IMR-90 (cell line): ENCODE measurements around the gene TMTC1. TPM values are rescaled to one million over a fixed set of nuclear protein-coding genes. Genes with fewer than 3 reads are reported as not detected.

Experiments used
- ATAC-seq: fragments of 200-7000 bp; cut with Tn5 transposase; 2 replicates; pipeline ENCODE4 v1.9.1; 2020; ENCODE audit warnings: low read depth, mild to moderate bottlenecking, moderate library complexity
- BruUV-seq: library from RNA; stranded (reverse); fragments of 400-500 nt; replicated peaks from 2 replicates; lab custom pipeline; 2021; lab: Mats Ljungman, UMichigan
- CTCF ChIA-PET: fragments of 300-600 bp; formaldehyde crosslinking; extraction: SDS; loops from one replicate; lab custom pipeline; 2021; ENCODE audit warnings: antibody characterized with exemption; lab: Yijun Ruan, JAX
- POLR2A ChIA-PET: fragments of 300-600 bp; sonication (Branson Sonifier 250); formaldehyde crosslinking; loops from one replicate; lab custom pipeline; 2022; ENCODE audit warnings: antibody characterized with exemption; ENCODE audit not compliant: unreplicated experiment; lab: Charles Lee
- DNase-seq: peaks from one replicate; pipeline ENCODE4 v3.0.0; 2013
- H2AFZ ChIP-seq: replicated peaks from 2 replicates; pipeline ENCODE3; 2013; ENCODE audit warnings: low read length, mild to moderate bottlenecking; ENCODE audit not compliant: poor library complexity
- H2AK5ac ChIP-seq: 2 replicates; pipeline ENCODE4 v1.6.1; 2013; ENCODE audit warnings: low read depth, low read length, inconsistent platforms
- H2AK9ac ChIP-seq: replicated peaks from 2 replicates; pipeline ENCODE3; 2013; ENCODE audit warnings: mild to moderate bottlenecking, low read depth, low read length, moderate library complexity; ENCODE audit not compliant: poor library complexity
- H2BK120ac ChIP-seq: 2 replicates; pipeline ENCODE4 v1.6.1; 2013; ENCODE audit warnings: low read depth, low read length, inconsistent platforms
- H2BK15ac ChIP-seq: 3 replicates; pipeline ENCODE4 v1.6.1; 2013; ENCODE audit warnings: low read depth, low read length, inconsistent platforms
- H2BK20ac ChIP-seq: 2 replicates; pipeline ENCODE4 v1.6.1; 2013; ENCODE audit warnings: low read depth, mild to moderate bottlenecking, inconsistent platforms, low read length, moderate library complexity
- H2BK5ac ChIP-seq: 2 replicates; pipeline ENCODE4 v1.6.1; 2013; ENCODE audit warnings: mild to moderate bottlenecking, low read depth, low read length, inconsistent platforms; ENCODE audit not compliant: poor library complexity, severe bottlenecking
- H3K14ac ChIP-seq: replicated peaks from 2 replicates; pipeline ENCODE4 v1.6.1; 2013; ENCODE audit warnings: low read depth, low read length, inconsistent platforms
- H3K18ac ChIP-seq: 2 replicates; pipeline ENCODE4 v1.6.1; 2013; ENCODE audit warnings: low read depth, low read length, control low read depth
- H3K23ac ChIP-seq: 2 replicates; pipeline ENCODE4 v1.6.1; 2013; ENCODE audit warnings: low read depth, low read length, inconsistent platforms
- H3K27ac ChIP-seq: 2 replicates; pipeline ENCODE4 v1.5.1; 2013; ENCODE audit warnings: mild to moderate bottlenecking, control low read depth, low read length; ENCODE audit not compliant: insufficient read depth
- H3K27me3 ChIP-seq: 2 replicates; pipeline ENCODE4 v1.6.1; 2013; ENCODE audit warnings: low read length; ENCODE audit not compliant: control insufficient read depth, insufficient read depth
- H3K36me3 ChIP-seq: 2 replicates; pipeline ENCODE4 v1.6.1; 2013; ENCODE audit warnings: low read length, mixed read lengths; ENCODE audit not compliant: control insufficient read depth, insufficient read depth
- H3K4ac ChIP-seq: 2 replicates; pipeline ENCODE4 v1.6.1; 2013; ENCODE audit warnings: low read depth, low read length, inconsistent platforms
- H3K4me1 ChIP-seq: 2 replicates; pipeline ENCODE4 v1.6.1; 2013; ENCODE audit warnings: low read length, mixed read lengths; ENCODE audit not compliant: control insufficient read depth, insufficient read depth
- H3K4me2 ChIP-seq: 2 replicates; pipeline ENCODE4 v1.6.1; 2013; ENCODE audit warnings: low read depth, mild to moderate bottlenecking, control low read depth, low read length, moderate library complexity
- H3K4me3 ChIP-seq: 2 replicates; pipeline ENCODE4 v1.5.1; 2013; ENCODE audit warnings: low read depth, mild to moderate bottlenecking, control low read depth, low read length, moderate library complexity; ENCODE audit not compliant: insufficient read depth
- H3K56ac ChIP-seq: 2 replicates; pipeline ENCODE4 v1.6.1; 2013; ENCODE audit warnings: low read length, inconsistent platforms; ENCODE audit not compliant: insufficient read depth; ENCODE audit errors: extremely low read depth
- H3K79me1 ChIP-seq, 2 experiments: 2 replicates each; pipeline ENCODE4 v1.6.1; 2013; ENCODE audit warnings: low read length in 2 of 2, inconsistent platforms in 1 of 2, low read depth in 1 of 2
- H3K9ac ChIP-seq: 2 replicates; pipeline ENCODE4 v1.6.1; 2013; ENCODE audit warnings: low read depth, low read length, control low read depth
- H3K9me1 ChIP-seq: 2 replicates; pipeline ENCODE4 v1.6.1; 2013; ENCODE audit warnings: low read length, inconsistent platforms; ENCODE audit not compliant: insufficient read depth
- H3K9me3 ChIP-seq: 2 replicates; pipeline ENCODE4 v1.6.1; 2013; ENCODE audit warnings: low read length; ENCODE audit not compliant: control insufficient read depth, insufficient read depth
- H4K20me1 ChIP-seq: 2 replicates; pipeline ENCODE4 v1.6.1; 2013; ENCODE audit warnings: low read length, inconsistent platforms; ENCODE audit not compliant: insufficient read depth
- H4K5ac ChIP-seq: 2 replicates; pipeline ENCODE4 v1.6.1; 2013; ENCODE audit warnings: mild to moderate bottlenecking, low read depth, low read length, control low read depth
- H4K8ac ChIP-seq, 2 experiments: 2 replicates each; pipeline ENCODE4 v1.6.1; 2013; ENCODE audit warnings: low read depth in 2 of 2, low read length in 2 of 2, control low read depth in 1 of 2, inconsistent platforms in 1 of 2
- H4K91ac ChIP-seq: 2 replicates; pipeline ENCODE4 v1.6.1; 2013; ENCODE audit warnings: low read depth, low read length, inconsistent platforms; ENCODE audit not compliant: insufficient read depth
- BHLHE40 ChIP-seq: fragments of 150-350 bp; IDR thresholded peaks from 2 replicates; pipeline ENCODE4 v1.6.1; 2016; ENCODE audit warnings: mild to moderate bottlenecking, low read depth, low read length
- CEBPB ChIP-seq: IDR thresholded peaks from 2 replicates; pipeline ENCODE4 v1.6.1; 2012; ENCODE audit warnings: low read depth, low read length, improper control_type of control experiment
- CHD1 ChIP-seq: IDR thresholded peaks from 2 replicates; pipeline ENCODE4 v1.6.1; 2012; ENCODE audit warnings: low read depth, low read length, improper control_type of control experiment
- CTCF ChIP-seq: conservative IDR thresholded peaks from 2 replicates; pipeline ENCODE4 v1.5.1; 2012; ENCODE audit warnings: mild to moderate bottlenecking, low read depth, low read length, improper control_type of control experiment
- MXI1 ChIP-seq: IDR thresholded peaks from 2 replicates; pipeline ENCODE4 v1.6.1; 2012; ENCODE audit warnings: low read depth, mild to moderate bottlenecking, low read length, moderate library complexity, borderline replicate concordance
- NFE2L2 ChIP-seq: fragments of 150-350 bp; IDR thresholded peaks from 2 replicates; pipeline ENCODE4 v1.6.1; 2016; ENCODE audit warnings: low read depth, mild to moderate bottlenecking, low read length
- POLR2A ChIP-seq: IDR thresholded peaks from 2 replicates; pipeline ENCODE4 v1.6.1; 2012; ENCODE audit warnings: mild to moderate bottlenecking, low read depth, low read length
- RCOR1 ChIP-seq: IDR thresholded peaks from 2 replicates; pipeline ENCODE4 v1.6.1; 2012; ENCODE audit warnings: mild to moderate bottlenecking, low read length, improper control_type of control experiment; ENCODE audit not compliant: insufficient replicate concordance
- SMC3 ChIP-seq: fragments of 150-350 bp; IDR thresholded peaks from 2 replicates; pipeline ENCODE4 v1.6.1; 2016; ENCODE audit warnings: low read depth, mild to moderate bottlenecking, antibody characterized with exemption, low read length, moderate library complexity
- WGBS, 2 experiments: methylation state at CpG; one replicate each; pipeline versions ENCODE4 v1.1.5 to v1.1.7; 2013; ENCODE audit warnings: missing lambda C conversion rate in 2 of 2; ENCODE audit not compliant: insufficient read length in 1 of 2; ENCODE audit errors: extremely low coverage in 2 of 2; 5-methylcytosine and 5-hydroxymethylcytosine counted together
- dilution Hi-C: fragments of 300-500 bp; cut with HindIII; formaldehyde crosslinking; loops from one replicate; pipeline ENCODE4 v1.14.3; 2018; ENCODE audit warnings: low sequenced_read_pairs; ENCODE audit not compliant: unreplicated experiment
- in situ Hi-C: fragments of 300-500 bp; cut with MboI; formaldehyde crosslinking; loops from 3 replicates; pipeline ENCODE4 v1.14.3; 2019; ENCODE audit warnings: low sequenced_read_pairs, inconsistent platforms, mixed read lengths
- intact Hi-C: fragments of 100-400 bp; cut with micrococcal nuclease; formaldehyde crosslinking; loops from 2 replicates; pipeline ENCODE4 v1.10.0; 2022
- polyA plus RNA-seq, 3 experiments: library from polyadenylated mRNA; depleted of rRNA; stranded (reverse); fragments of >200 nt; gene quantifications; 2 replicates each; pipeline ENCODE4 v1.2.3, GENCODE V29; 2012; ENCODE audit warnings: low replicate concordance in 1 of 3
- total RNA-seq: library from RNA; depleted of rRNA; stranded (reverse); fragments of >200 nt; gene quantifications from 2 replicates; pipeline ENCODE4 v1.2.3, GENCODE V29; 2012

The TMTC1 gene
- total and polyA plus RNA-seq, 2 of the 4 experiments (the other 2 are of a cell fraction): 12.5 to 36.4 TPM

GRCh38 chr12:29735604-29736003 lies 48.1 kb downstream of the TMTC1 start:
- Histone ChIP-seq H2BK15ac (no peak overlapping the region), H3K9ac (no peak overlapping the region), H3K18ac (no peak overlapping the region; the same call in 1 of the 2 replicates), H4K5ac (no peak overlapping the region; the same call in 1 of the 2 replicates), H3K4ac (no peak overlapping the region), H3K9me3 (no peaks in the 10 kb centered on the region), H2AFZ (no peak overlapping the region), H3K9me1 (peaks cover 14% of the 10 kb centered on the region; the same call in 1 of the 2 replicates), H3K27me3 (no peaks in the 10 kb centered on the region), H2BK20ac (no peak overlapping the region; the same call in 1 of the 2 replicates), H3K56ac (no peak overlapping the region), H4K91ac (no peak overlapping the region), H2AK5ac (peak overlapping the region; percentile 63), H3K14ac (no peak overlapping the region), H3K36me3 (peaks cover 13% of the 10 kb centered on the region), H3K27ac (no peak overlapping the region), H3K4me2 (no peak overlapping the region), H2BK120ac (no peak overlapping the region), H2BK5ac (no peak overlapping the region), H3K79me1 (peaks cover 4 to 42% of the 10 kb centered on the region in 2 experiments; a peak in 2 of 4 replicates), H2AK9ac (no peak overlapping the region), H4K20me1 (peaks cover 3% of the 10 kb centered on the region; the same call in 1 of the 2 replicates), H3K23ac (no peak overlapping the region), H3K4me1 (peaks cover 11% of the 10 kb centered on the region), H3K4me3 (no peak overlapping the region), H4K8ac (no peak overlapping the region)
- ATAC-seq: no peak
- BruUV-seq: no TSS peak
- dilution Hi-C loops: no loop called here
- DNase-seq: no peak
- no CpG with 5 or more reads among the region's 7 CpGs for WGBS, 2 experiments
- CTCF ChIA-PET: no interaction called here
- intact Hi-C loops: no loop called here
- TF ChIP-seq RCOR1 (no peak), NFE2L2 (no peak), POLR2A (no peak), MXI1 (no peak), CHD1 (no peak), BHLHE40 (no peak), CEBPB (no peak), CTCF (no peak), SMC3 (no peak)
- in situ Hi-C loops: no loop called here
- POLR2A ChIA-PET: no interaction called here
